ENCODE measurements around the gene ORMDL3.
"Not testable (repeated sequence)": the region's sequence is repeated elsewhere in the genome, so short reads cannot be mapped to it uniquely, and the experiment has no call there.

Gene ORMDL3

DNA sequence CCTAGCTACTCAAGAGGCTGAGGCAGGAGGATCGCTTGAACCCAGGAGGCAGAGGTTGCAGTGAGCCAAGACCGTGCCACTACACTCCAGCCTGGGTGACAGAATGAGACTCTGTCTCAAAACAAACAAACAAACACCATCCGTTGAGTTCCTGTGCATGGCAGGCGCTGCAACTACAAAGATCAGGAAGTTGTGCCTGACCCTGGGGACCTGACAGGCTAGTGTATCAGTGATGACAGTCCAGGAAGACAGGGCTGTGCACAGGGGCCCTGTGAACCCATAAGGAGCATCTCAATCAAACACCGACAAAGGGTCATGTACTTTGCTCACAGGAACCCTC is 21.1 kb upstream of the ORMDL3 start:
- not testable (repeated sequence) for H3K23ac ChIP-seq (ENCODE audit: low read length); H3K36me3 ChIP-seq (ENCODE audit: control insufficient read depth, insufficient read depth, low read length); H3K18ac ChIP-seq (ENCODE audit: low read length); H2AK5ac ChIP-seq (ENCODE audit: low read length); H2BK5ac ChIP-seq (ENCODE audit: low read length); H3K79me1 ChIP-seq (ENCODE audit: low read length); H3K9ac ChIP-seq (ENCODE audit: low read length); H3K27me3 ChIP-seq (ENCODE audit: insufficient read depth, low read length, poor library complexity); H3K79me2 ChIP-seq (ENCODE audit: control insufficient read depth, insufficient read depth, low read length); H3K4me3 ChIP-seq (ENCODE audit: low read length); H4K8ac ChIP-seq (ENCODE audit: low read depth, low read length); H2BK120ac ChIP-seq (ENCODE audit: low read depth, low read length); H3K27ac ChIP-seq (ENCODE audit: low read depth, low read length); H4K5ac ChIP-seq (ENCODE audit: low read length); H3K4me1 ChIP-seq (ENCODE audit: control insufficient read depth, low read depth, low read length); DNase-seq; H2BK15ac ChIP-seq (replicated peaks; ENCODE audit: low read depth); H3K56ac ChIP-seq (ENCODE audit: low read length); H3K4ac ChIP-seq (ENCODE audit: low read depth, low read length); H3K4me2 ChIP-seq (ENCODE audit: low read length)
- no CpG with 5 or more reads among the region's 5 CpGs for WGBS (ENCODE audit: extremely low coverage, insufficient coverage, low lambda C conversion rate)

DNA sequence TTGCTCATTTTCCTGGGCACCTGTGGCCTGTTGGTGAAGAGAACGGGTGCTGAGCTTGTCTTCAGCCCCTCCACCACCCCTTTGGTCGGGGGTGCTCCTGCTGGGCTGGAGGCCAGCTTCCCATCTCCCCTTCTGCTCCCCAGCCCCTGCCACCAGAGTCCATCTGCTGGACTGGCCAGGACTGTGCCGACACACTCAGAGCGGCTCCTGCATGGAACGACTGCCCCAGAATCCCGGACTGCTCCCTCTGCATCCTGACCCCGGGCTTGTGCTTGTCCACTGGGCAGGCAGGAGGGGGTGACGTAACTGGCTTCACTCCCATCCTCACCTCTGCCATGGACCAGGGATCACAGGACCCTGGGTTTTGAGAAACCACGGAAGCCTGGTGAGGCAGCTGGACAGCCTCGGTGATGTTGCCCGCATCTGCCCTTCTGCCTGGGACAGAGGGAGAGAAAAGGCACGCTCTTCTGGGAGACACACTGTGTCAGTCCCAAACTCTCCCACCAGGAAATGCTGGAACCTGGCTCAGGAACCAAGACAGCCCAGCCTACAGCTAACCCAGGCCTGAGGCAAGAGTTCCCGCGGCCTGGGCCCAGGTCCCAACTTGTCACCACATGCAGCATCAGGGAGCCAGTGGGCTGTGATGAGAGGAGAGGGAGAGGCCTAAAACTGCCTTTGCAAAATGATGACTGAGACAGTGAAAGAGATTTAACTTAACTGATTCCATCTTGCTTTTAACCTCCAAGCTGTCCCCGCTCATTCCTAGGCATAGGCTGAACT is 19.3 kb upstream of the ORMDL3 start:
- H3K4me1 ChIP-seq (ENCODE audit: control insufficient read depth, low read depth, low read length): no peaks in the 10 kb centered on the region
- no peak overlapping the region for H3K4ac ChIP-seq (ENCODE audit: low read depth, low read length)
- no peak overlapping the region for H4K5ac ChIP-seq (ENCODE audit: low read length)
- no peaks in the 10 kb centered on the region for H3K36me3 ChIP-seq (ENCODE audit: control insufficient read depth, insufficient read depth, low read length)
- no peaks in the 10 kb centered on the region for H3K27me3 ChIP-seq (ENCODE audit: insufficient read depth, low read length, poor library complexity)
- H3K4me2 ChIP-seq (ENCODE audit: low read length): no peak overlapping the region
- H3K79me1 ChIP-seq (ENCODE audit: low read length): no peaks in the 10 kb centered on the region
- H2AK5ac ChIP-seq (ENCODE audit: low read length): no peak overlapping the region
- no peak overlapping the region for H3K4me3 ChIP-seq (ENCODE audit: low read length)
- H3K27ac ChIP-seq (ENCODE audit: low read depth, low read length): no peak overlapping the region
- H3K56ac ChIP-seq (ENCODE audit: low read length): no peak overlapping the region
- DNase-seq: no peak
- H3K9ac ChIP-seq (ENCODE audit: low read length): no peak overlapping the region
- no peak overlapping the region for H2BK5ac ChIP-seq (ENCODE audit: low read length)
- no peak overlapping the region for H3K23ac ChIP-seq (ENCODE audit: low read length)
- H3K18ac ChIP-seq (ENCODE audit: low read length): no peak overlapping the region
- no peaks in the 10 kb centered on the region for H3K79me2 ChIP-seq (ENCODE audit: control insufficient read depth, insufficient read depth, low read length)
- no peak overlapping the region for H2BK120ac ChIP-seq (ENCODE audit: low read depth, low read length)
- no peak overlapping the region for H2BK15ac ChIP-seq (replicated peaks; ENCODE audit: low read depth)
- WGBS (ENCODE audit: extremely low coverage, insufficient coverage, low lambda C conversion rate): no CpG with 5 or more reads among the region's 15 CpGs
- no peak overlapping the region for H4K8ac ChIP-seq (ENCODE audit: low read depth, low read length)

DNA sequence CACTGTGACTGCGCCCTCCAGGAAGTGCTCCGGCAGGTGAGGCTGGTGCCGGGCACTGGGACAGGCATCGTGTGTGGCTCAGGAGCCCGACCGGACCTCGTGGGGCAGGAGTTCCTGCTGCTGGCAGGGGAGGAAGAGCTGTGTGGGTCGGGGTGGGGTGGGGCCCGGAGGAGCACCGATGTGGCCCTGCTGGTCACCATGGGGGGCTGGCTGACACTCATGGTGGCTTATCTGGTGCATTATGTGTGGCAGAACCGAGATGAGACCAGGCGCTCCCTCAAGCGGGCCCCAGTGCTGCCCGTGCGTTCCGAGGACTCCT is 17.0 kb upstream of the ORMDL3 start:
- H3K18ac ChIP-seq (ENCODE audit: low read length): no peak overlapping the region
- no peak overlapping the region for H2BK5ac ChIP-seq (ENCODE audit: low read length)
- H3K4ac ChIP-seq (ENCODE audit: low read depth, low read length): no peak overlapping the region
- no peak overlapping the region for H3K23ac ChIP-seq (ENCODE audit: low read length)
- H4K8ac ChIP-seq (ENCODE audit: low read depth, low read length): no peak overlapping the region
- no peak for DNase-seq
- no peak overlapping the region for H4K5ac ChIP-seq (ENCODE audit: low read length)
- H3K36me3 ChIP-seq (ENCODE audit: control insufficient read depth, insufficient read depth, low read length): no peaks in the 10 kb centered on the region
- no peak overlapping the region for H2AK5ac ChIP-seq (ENCODE audit: low read length)
- H3K4me3 ChIP-seq (ENCODE audit: low read length): no peak overlapping the region
- no peak overlapping the region for H3K9ac ChIP-seq (ENCODE audit: low read length)
- no peak overlapping the region for H3K56ac ChIP-seq (ENCODE audit: low read length)
- H2BK15ac ChIP-seq (replicated peaks; ENCODE audit: low read depth): no peak overlapping the region
- H3K4me2 ChIP-seq (ENCODE audit: low read length): no peak overlapping the region
- no peaks in the 10 kb centered on the region for H3K79me2 ChIP-seq (ENCODE audit: control insufficient read depth, insufficient read depth, low read length)
- no CpG with 5 or more reads among the region's 16 CpGs for WGBS (ENCODE audit: extremely low coverage, insufficient coverage, low lambda C conversion rate)
- no peak overlapping the region for H2BK120ac ChIP-seq (ENCODE audit: low read depth, low read length)
- no peaks in the 10 kb centered on the region for H3K27me3 ChIP-seq (ENCODE audit: insufficient read depth, low read length, poor library complexity)
- no peak overlapping the region for H3K27ac ChIP-seq (ENCODE audit: low read depth, low read length)
- no peaks in the 10 kb centered on the region for H3K79me1 ChIP-seq (ENCODE audit: low read length)
- H3K4me1 ChIP-seq (ENCODE audit: control insufficient read depth, low read depth, low read length): no peaks in the 10 kb centered on the region

DNA sequence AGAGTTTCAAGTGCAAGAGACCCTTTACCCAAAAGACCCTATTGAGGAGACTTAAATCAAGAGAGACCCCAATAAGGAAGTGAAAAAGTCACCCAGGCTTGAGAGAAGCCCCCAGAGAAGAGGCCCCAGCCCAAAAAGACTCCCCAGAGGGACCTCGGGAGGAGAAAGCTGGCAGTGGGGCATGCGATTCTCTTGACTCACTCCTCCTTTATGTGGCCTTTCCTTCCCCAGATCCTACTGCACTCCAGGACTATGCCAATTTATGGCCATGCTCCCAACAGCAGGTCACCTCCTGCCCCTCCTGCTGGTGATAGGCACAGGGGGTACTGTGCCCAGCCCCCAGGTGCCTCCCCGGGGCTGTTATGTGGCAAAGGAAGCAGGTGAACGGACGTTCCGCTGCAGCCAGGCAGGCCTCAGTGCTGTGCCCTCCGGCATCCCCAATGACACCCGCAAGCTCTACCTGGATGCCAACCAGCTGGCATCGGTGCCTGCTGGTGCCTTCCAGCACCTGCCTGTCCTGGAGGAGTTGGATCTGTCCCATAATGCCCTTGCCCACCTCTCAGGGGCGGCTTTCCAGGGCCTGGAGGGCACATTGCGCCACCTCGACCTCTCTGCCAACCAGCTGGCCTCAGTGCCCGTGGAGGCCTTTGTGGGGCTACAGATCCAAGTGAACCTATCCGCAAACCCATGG is 16.4 kb upstream of the ORMDL3 start:
- Histone ChIP-seq H3K23ac (ENCODE audit: low read length) (no peak overlapping the region), H3K4me3 (ENCODE audit: low read length) (no peak overlapping the region), H3K4me1 (ENCODE audit: control insufficient read depth, low read depth, low read length) (no peaks in the 10 kb centered on the region), H3K4ac (ENCODE audit: low read depth, low read length) (no peak overlapping the region), H3K36me3 (ENCODE audit: control insufficient read depth, insufficient read depth, low read length) (no peaks in the 10 kb centered on the region), H4K5ac (ENCODE audit: low read length) (no peak overlapping the region), H2BK5ac (ENCODE audit: low read length) (no peak overlapping the region), H3K56ac (ENCODE audit: low read length) (no peak overlapping the region), H2BK120ac (ENCODE audit: low read depth, low read length) (no peak overlapping the region), H3K18ac (ENCODE audit: low read length) (no peak overlapping the region), H3K27me3 (ENCODE audit: insufficient read depth, low read length, poor library complexity) (no peaks in the 10 kb centered on the region), H3K4me2 (ENCODE audit: low read length) (no peak overlapping the region), H3K9ac (ENCODE audit: low read length) (no peak overlapping the region), H3K27ac (ENCODE audit: low read depth, low read length) (no peak overlapping the region), H2BK15ac (replicated peaks; ENCODE audit: low read depth) (no peak overlapping the region), H4K8ac (ENCODE audit: low read depth, low read length) (no peak overlapping the region), H3K79me1 (ENCODE audit: low read length) (no peaks in the 10 kb centered on the region), H2AK5ac (ENCODE audit: low read length) (no peak overlapping the region), H3K79me2 (ENCODE audit: control insufficient read depth, insufficient read depth, low read length) (no peaks in the 10 kb centered on the region)
- no peak for DNase-seq
- WGBS (ENCODE audit: extremely low coverage, insufficient coverage, low lambda C conversion rate): no CpG with 5 or more reads among the region's 14 CpGs

DNA sequence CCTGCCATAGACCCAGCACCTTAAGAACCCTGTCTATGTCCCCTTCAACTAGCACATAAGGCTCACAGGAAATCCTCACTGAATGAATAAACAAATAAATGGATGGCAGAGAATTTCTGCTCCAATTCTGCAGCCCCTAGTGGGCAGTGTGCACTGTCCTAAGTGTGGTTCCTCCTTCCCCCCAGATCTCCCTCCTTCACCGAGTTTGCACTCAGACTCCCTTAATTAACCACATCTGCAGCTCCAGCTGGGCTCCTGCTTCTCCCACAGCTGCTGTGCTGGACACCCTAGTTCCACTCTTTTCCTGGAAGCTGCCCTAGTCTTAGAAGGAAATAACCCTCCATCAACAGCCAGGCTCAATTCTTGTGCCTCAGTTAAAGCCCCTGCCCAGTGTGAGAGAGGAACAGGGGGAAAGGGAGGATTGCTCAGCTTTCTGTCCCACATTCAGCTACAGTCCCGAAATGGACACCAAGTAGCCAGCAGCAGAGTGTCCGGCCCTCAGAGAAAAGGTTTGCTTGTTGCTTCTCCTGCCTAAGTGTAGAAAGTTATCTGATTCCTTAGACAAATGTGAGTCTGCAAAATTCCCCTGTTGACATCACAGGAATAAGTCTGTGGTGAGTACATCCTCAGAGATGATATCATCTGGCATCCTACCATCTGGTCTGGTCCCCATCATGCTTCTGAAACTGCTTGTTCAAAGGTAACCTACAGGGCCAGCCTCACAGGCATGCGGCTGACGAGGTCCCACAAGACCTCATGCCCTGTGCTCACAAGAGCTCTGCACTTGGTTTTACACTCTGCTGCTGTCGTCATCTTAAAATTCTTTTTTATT is 12.4 kb upstream of the ORMDL3 start:
- no peaks in the 10 kb centered on the region for H3K27me3 ChIP-seq (ENCODE audit: insufficient read depth, low read length, poor library complexity)
- H3K9ac ChIP-seq (ENCODE audit: low read length): no peak overlapping the region
- H2BK15ac ChIP-seq (replicated peaks; ENCODE audit: low read depth): no peak overlapping the region
- no peak for DNase-seq
- H2BK120ac ChIP-seq (ENCODE audit: low read depth, low read length): no peak overlapping the region
- no peak overlapping the region for H3K18ac ChIP-seq (ENCODE audit: low read length)
- H3K4me2 ChIP-seq (ENCODE audit: low read length): no peak overlapping the region
- H3K4me1 ChIP-seq (ENCODE audit: control insufficient read depth, low read depth, low read length): peaks cover 3% of the 10 kb centered on the region
- H2AK5ac ChIP-seq (ENCODE audit: low read length): no peak overlapping the region
- H3K79me2 ChIP-seq (ENCODE audit: control insufficient read depth, insufficient read depth, low read length): no peaks in the 10 kb centered on the region
- no peak overlapping the region for H3K23ac ChIP-seq (ENCODE audit: low read length)
- no peaks in the 10 kb centered on the region for H3K79me1 ChIP-seq (ENCODE audit: low read length)
- no peak overlapping the region for H3K4me3 ChIP-seq (ENCODE audit: low read length)
- H3K4ac ChIP-seq (ENCODE audit: low read depth, low read length): no peak overlapping the region
- H4K5ac ChIP-seq (ENCODE audit: low read length): no peak overlapping the region
- H3K56ac ChIP-seq (ENCODE audit: low read length): no peak overlapping the region
- H2BK5ac ChIP-seq (ENCODE audit: low read length): no peak overlapping the region
- H3K27ac ChIP-seq (ENCODE audit: low read depth, low read length): no peak overlapping the region
- WGBS (ENCODE audit: extremely low coverage, insufficient coverage, low lambda C conversion rate): no CpG with 5 or more reads among the region's 6 CpGs
- no peak overlapping the region for H4K8ac ChIP-seq (ENCODE audit: low read depth, low read length)
- no peaks in the 10 kb centered on the region for H3K36me3 ChIP-seq (ENCODE audit: control insufficient read depth, insufficient read depth, low read length)
